T-cell (primary cell): ENCODE data around the gene CLCA2. TPM values are rescaled to one million over a fixed set of nuclear protein-coding genes. Genes with fewer than 3 reads are reported as not detected.

Experiments
- ATAC-seq, 4 experiments: fragments of 200-7000 bp in 3 of 4; fragments of 150-1000 bp in 1 of 4; cut with Tn5 transposase; replicated peaks in 1 of 4; 1 replicate in 3 of 4; 2 replicates in 1 of 4; pipeline ENCODE4 v1.10.0; 2021; ENCODE audit warnings: moderate library complexity in 3 of 4, mild to moderate bottlenecking in 2 of 4, moderate number of reproducible peaks in 1 of 4
- CTCF ChIA-PET, 2 donors: fragments of 300-600 bp; sonication (Branson Sonifier 250); formaldehyde crosslinking; loops; one replicate each; lab custom pipeline; 2022; ENCODE audit warnings: antibody characterized with exemption in 2 of 2; lab: Charles Lee
- POLR2A ChIA-PET, 2 donors: fragments of 300-600 bp; sonication (Branson Sonifier 250); formaldehyde crosslinking; loops; one replicate each; lab custom pipeline; 2022; ENCODE audit warnings: antibody characterized with exemption in 2 of 2; lab: Charles Lee
- DNase-seq, 35 experiments: peaks; one replicate each; pipeline versions ENCODE4 v3.0.0 to v3.0.0-alpha.2; 2013 to 2023
- H3K27ac ChIP-seq: one replicate; pipeline ENCODE4 v1.5.1; 2013; ENCODE audit warnings: low read length
- H3K27me3 ChIP-seq, 2 experiments: replicated peaks in 1 of 2; 1 replicate in 1 of 2; 2 replicates in 1 of 2; pipeline versions ENCODE4 v1.6.1 to v1.7.0; 2013; ENCODE audit warnings: low read length in 1 of 2, mixed read lengths in 1 of 2; ENCODE audit not compliant: control insufficient read depth in 2 of 2, insufficient read depth in 2 of 2; ENCODE audit errors: extremely low read depth in 1 of 2
- H3K36me3 ChIP-seq, 2 donors: 1 replicate in 1 of 2; 2 replicates in 1 of 2; pipeline versions ENCODE4 v1.6.1 to v1.7.0; 2013; ENCODE audit warnings: low read length in 1 of 2; ENCODE audit not compliant: control insufficient read depth in 2 of 2, insufficient read depth in 1 of 2; ENCODE audit errors: extremely low read depth in 1 of 2
- H3K4me1 ChIP-seq, 2 experiments: 1 replicate in 1 of 2; 2 replicates in 1 of 2; pipeline versions ENCODE4 v1.6.1 to v1.7.0; 2013; ENCODE audit warnings: low read length in 2 of 2, mixed read lengths in 1 of 2; ENCODE audit not compliant: insufficient read depth in 2 of 2, control insufficient read depth in 1 of 2; ENCODE audit errors: extremely low read depth in 1 of 2
- H3K4me3 ChIP-seq, 2 donors: 1 replicate in 1 of 2; 2 replicates in 1 of 2; pipeline versions ENCODE4 v1.5.1 to v1.7.0; 2013; ENCODE audit warnings: mild to moderate bottlenecking in 2 of 2, low read length in 1 of 2, moderate library complexity in 1 of 2; ENCODE audit not compliant: control insufficient read depth in 1 of 2; ENCODE audit errors: extremely low read depth in 1 of 2
- H3K9me3 ChIP-seq: 2 replicates; pipeline ENCODE4 v1.7.0; 2013
- H3K27ac Mint-ChIP-seq, 2 donors: one replicate each; pipeline ENCODE4 v1.8.0; 2020 to 2021; ENCODE audit warnings: mild to moderate bottlenecking in 2 of 2, mixed read lengths in 2 of 2
- H3K27me3 Mint-ChIP-seq, 2 donors: one replicate each; pipeline ENCODE4 v1.8.0; 2021 to 2022; ENCODE audit warnings: mixed read lengths in 2 of 2
- H3K36me3 Mint-ChIP-seq: one replicate; pipeline ENCODE4 v1.8.0; 2021; ENCODE audit warnings: mixed read lengths
- H3K4me1 Mint-ChIP-seq, 3 donors: one replicate each; pipeline ENCODE4 v1.8.0; 2020 to 2022; ENCODE audit warnings: mixed read lengths in 3 of 3, mild to moderate bottlenecking in 1 of 3
- H3K4me3 Mint-ChIP-seq, 3 donors: one replicate each; pipeline ENCODE4 v1.8.0; 2020 to 2022; ENCODE audit warnings: mild to moderate bottlenecking in 3 of 3, mixed read lengths in 3 of 3, moderate library complexity in 3 of 3
- H3K9me3 Mint-ChIP-seq, 3 donors: one replicate each; pipeline ENCODE4 v1.8.0; 2020 to 2022; ENCODE audit warnings: mixed read lengths in 3 of 3
- WGBS: methylation state at CpG from one replicate; pipeline ENCODE4 v1.1.5; 2013; ENCODE audit warnings: missing lambda C conversion rate; ENCODE audit not compliant: insufficient coverage; 5-methylcytosine and 5-hydroxymethylcytosine counted together
- total RNA-seq, 35 experiments: library from RNA in 6 of 35; stranded (reverse) in 6 of 35; fragments of 120-200 nt in 1 of 35; gene quantifications; one replicate each; pipeline versions ENCODE4 v1.2.1 to v1.2.4 and lab custom pipeline; 2013 to 2026

CLCA2 gene
- total RNA-seq, 5 donors from 2014 or later (not counting 1 experiment from before 2014, with no cell fraction given) = not detected

DNA sequence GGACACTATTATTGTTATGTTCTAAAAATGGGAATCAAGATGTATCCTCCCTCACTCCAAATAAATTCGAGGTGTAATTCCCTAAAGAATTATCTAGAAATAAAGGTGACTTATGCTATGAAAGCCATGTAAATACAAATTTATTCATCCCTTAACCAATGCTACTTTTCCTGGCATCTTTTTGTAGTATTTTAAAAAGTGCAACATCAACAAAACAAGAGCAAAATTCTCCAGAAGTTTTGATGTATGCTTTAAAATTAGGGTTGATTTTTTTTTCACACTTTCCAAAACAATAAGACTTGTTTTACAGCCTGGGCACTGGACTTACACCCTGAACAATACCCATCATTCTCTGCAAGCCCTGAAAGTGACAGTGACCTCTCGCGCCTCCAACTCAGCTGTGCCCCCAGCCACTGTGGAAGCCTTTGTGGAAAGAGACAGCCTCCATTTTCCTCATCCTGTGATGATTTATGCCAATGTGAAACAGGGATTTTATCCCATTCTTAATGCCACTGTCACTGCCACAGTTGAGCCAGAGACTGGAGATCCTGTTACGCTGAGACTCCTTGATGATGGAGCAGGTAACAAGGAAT is 23.3 kb downstream of the CLCA2 start:
- DNase-seq = no peak
- Mint-ChIP-seq H3K4me3 (no peak overlapping the region), H3K27ac (no peak overlapping the region), H3K9me3 (no peaks in the 10 kb centered on the region), H3K36me3 (no peaks in the 10 kb centered on the region), H3K4me1 (peaks cover 0 to 8% (median 0%) of the 10 kb centered on the region in 3 donors), H3K27me3 (no peaks in the 10 kb centered on the region)
- no peaks in the 10 kb centered on the region for H3K4me1 ChIP-seq
- POLR2A ChIA-PET = no interaction called here
- no peak for ATAC-seq
- no peaks in the 10 kb centered on the region for H3K9me3 ChIP-seq
- WGBS = no CpG with 5 or more reads among the region's 4 CpGs
- no peaks in the 10 kb centered on the region for H3K36me3 ChIP-seq
- no peak overlapping the region for H3K4me3 ChIP-seq
- no peak overlapping the region for H3K27ac ChIP-seq
- CTCF ChIA-PET = interaction anchor here (0.6 to 0.7 kb wide), 2 partner anchors 32 to 67 kb away, joined by 3 to 5 read pairs; no protein-coding TSS in a partner anchor
- H3K27me3 ChIP-seq = no peaks in the 10 kb centered on the region

DNA sequence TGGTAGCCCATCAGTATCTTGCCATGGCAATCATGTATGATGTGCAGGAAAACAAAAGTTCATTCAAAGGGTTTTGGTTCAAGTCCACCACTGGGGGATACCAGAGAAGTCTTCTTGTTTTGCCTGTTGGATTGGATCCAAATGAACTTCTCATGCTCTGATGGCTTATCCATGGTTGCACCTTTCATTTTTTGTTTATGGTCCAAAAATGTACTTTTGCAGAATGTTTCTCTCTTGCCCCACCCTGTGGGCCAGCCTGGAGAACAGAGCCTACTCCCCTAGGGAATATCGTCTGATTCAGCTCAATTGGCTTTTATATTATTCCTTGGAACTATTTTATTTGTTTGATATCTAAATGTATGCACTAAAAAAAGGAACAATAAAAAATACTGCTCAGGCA is 24.7 kb downstream of the CLCA2 start:
- Mint-ChIP-seq H3K4me1 (peaks cover 0 to 8% (median 0%) of the 10 kb centered on the region in 3 donors), H3K27me3 (peaks cover 0 to 1% of the 10 kb centered on the region in 2 donors), H3K9me3 (no peaks in the 10 kb centered on the region), H3K27ac (no peak overlapping the region), H3K36me3 (no peaks in the 10 kb centered on the region), H3K4me3 (no peak overlapping the region)
- H3K4me1 ChIP-seq = no peaks in the 10 kb centered on the region
- H3K27ac ChIP-seq = no peak overlapping the region
- no peaks in the 10 kb centered on the region for H3K27me3 ChIP-seq
- H3K9me3 ChIP-seq = no peaks in the 10 kb centered on the region
- ATAC-seq (no peak), DNase-seq (no peak)
- no peak overlapping the region for H3K4me3 ChIP-seq
- no peaks in the 10 kb centered on the region for H3K36me3 ChIP-seq
- ChIA-PET CTCF (no interaction called here), POLR2A (no interaction called here)
- WGBS = no CpG with 5 or more reads among the region's 1 CpG

DNA sequence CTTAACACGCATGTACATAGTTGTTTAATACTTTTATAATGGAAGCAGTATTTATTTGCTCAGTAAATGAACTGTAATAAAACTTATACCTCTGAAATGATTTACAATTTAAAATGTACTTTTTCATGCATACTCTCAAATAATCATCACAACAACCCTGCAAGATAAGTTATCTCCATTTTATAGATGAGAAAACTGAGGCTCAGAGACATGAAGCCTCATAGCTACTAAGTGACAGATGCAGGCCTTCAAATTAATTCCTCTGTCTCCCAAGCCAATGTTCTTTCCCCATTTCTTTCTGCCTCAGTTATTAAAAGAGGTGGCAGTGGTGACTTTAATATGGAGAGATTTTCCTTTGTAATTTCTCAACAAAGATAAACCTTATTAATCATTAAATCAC is 25.1 kb downstream of the CLCA2 start:
- ChIA-PET POLR2A (no interaction called here), CTCF (no interaction called here)
- no peak overlapping the region for H3K4me3 Mint-ChIP-seq
- H3K4me3 ChIP-seq = no peak overlapping the region
- no peaks in the 10 kb centered on the region for H3K27me3 ChIP-seq
- no peaks in the 10 kb centered on the region for H3K36me3 Mint-ChIP-seq
- no peaks in the 10 kb centered on the region for H3K9me3 Mint-ChIP-seq
- H3K36me3 ChIP-seq = no peaks in the 10 kb centered on the region
- peaks cover 0 to 1% of the 10 kb centered on the region in 2 donors for H3K27me3 Mint-ChIP-seq
- H3K4me1 ChIP-seq = no peaks in the 10 kb centered on the region
- ATAC-seq = no peak
- no peaks in the 10 kb centered on the region for H3K9me3 ChIP-seq
- H3K27ac Mint-ChIP-seq = no peak overlapping the region
- no peak overlapping the region for H3K27ac ChIP-seq
- peaks cover 0 to 6% (median 0%) of the 10 kb centered on the region in 3 donors for H3K4me1 Mint-ChIP-seq
- WGBS = no CpG with 5 or more reads among the region's 1 CpG
- DNase-seq = no peak

DNA sequence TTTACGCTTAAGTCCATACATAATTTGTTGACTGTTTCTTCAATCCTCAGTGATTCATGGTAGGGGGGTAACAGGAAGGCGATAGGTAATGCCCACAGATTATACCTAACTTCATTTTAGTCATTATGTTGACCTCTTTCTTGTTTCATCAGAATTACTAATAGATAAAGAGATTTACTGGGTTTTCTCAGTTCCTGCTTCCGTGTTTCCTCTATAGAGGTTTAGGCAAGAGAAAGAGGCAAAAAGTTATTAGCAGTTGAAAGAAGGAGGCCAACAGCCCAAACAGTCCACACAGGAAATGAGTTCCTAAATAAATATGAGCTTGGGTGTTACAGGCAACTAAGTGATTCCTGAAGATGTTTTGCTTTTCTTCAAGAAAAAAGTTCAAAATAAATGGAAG is 26.9 kb downstream of the CLCA2 start:
- Histone ChIP-seq H3K4me1 (no peaks in the 10 kb centered on the region), H3K36me3 (no peaks in the 10 kb centered on the region), H3K27ac (no peak overlapping the region), H3K9me3 (no peaks in the 10 kb centered on the region), H3K4me3 (no peak overlapping the region), H3K27me3 (no peaks in the 10 kb centered on the region)
- ATAC-seq (no peak), DNase-seq (no peak)
- no CpG with 5 or more reads among the region's 3 CpGs for WGBS
- POLR2A ChIA-PET = no interaction called here
- CTCF ChIA-PET = interaction anchor here in 1 of 2 donors (1.1 to 2.0 kb wide), 2 partner anchors 22 to 24 kb away, joined by 4 to 7 read pairs; no protein-coding TSS in a partner anchor
- Mint-ChIP-seq H3K4me3 (no peak overlapping the region), H3K4me1 (no peaks in the 10 kb centered on the region), H3K36me3 (no peaks in the 10 kb centered on the region), H3K27me3 (peaks cover 0 to 1% of the 10 kb centered on the region in 2 donors), H3K27ac (no peak overlapping the region), H3K9me3 (no peaks in the 10 kb centered on the region)

DNA sequence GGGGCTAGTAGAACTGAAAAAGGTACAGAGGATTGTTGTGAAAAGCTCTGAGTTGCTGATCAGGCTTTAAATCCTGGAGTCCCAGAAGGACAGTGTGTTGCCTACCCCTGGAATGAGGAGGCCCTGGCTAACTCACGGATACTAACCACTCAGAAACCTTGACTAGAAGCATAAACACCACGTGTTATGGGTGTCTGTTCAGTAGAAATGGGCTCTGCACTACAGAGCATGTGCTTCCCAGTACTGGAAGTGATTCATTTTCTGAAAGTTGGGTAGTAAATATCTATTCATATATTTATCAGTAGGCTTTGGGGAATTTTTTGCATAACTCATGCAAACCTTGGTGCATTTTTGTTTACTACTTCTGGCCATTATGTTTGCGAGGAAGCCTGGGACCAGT is 29.7 kb downstream of the CLCA2 start:
- Mint-ChIP-seq H3K4me1 (no peaks in the 10 kb centered on the region), H3K9me3 (no peaks in the 10 kb centered on the region), H3K27me3 (peaks cover 4% of the 10 kb centered on the region in 2 donors), H3K4me3 (no peak overlapping the region), H3K27ac (no peak overlapping the region), H3K36me3 (no peaks in the 10 kb centered on the region)
- 100% methylated on average over 1 of the region's 3 CpGs for WGBS
- no peaks in the 10 kb centered on the region for H3K27me3 ChIP-seq
- DNase-seq (no peak), ATAC-seq (no peak)
- POLR2A ChIA-PET = no interaction called here
- no peaks in the 10 kb centered on the region for H3K36me3 ChIP-seq
- no peaks in the 10 kb centered on the region for H3K4me1 ChIP-seq
- H3K27ac ChIP-seq = no peak overlapping the region
- H3K4me3 ChIP-seq = no peak overlapping the region
- CTCF ChIA-PET = no interaction called here
- H3K9me3 ChIP-seq = no peaks in the 10 kb centered on the region

DNA sequence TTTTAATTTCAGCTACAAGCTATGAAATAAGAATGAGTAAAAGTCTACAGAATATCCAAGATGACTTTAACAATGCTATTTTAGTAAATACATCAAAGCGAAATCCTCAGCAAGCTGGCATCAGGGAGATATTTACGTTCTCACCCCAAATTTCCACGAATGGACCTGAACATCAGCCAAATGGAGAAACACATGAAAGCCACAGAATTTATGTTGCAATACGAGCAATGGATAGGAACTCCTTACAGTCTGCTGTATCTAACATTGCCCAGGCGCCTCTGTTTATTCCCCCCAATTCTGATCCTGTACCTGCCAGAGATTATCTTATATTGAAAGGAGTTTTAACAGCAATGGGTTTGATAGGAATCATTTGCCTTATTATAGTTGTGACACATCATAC is 31.1 kb downstream of the CLCA2 start:
- 60% methylated on average over 1 of the region's 5 CpGs for WGBS
- H3K27ac ChIP-seq = no peak overlapping the region
- H3K9me3 ChIP-seq = no peaks in the 10 kb centered on the region
- H3K4me3 ChIP-seq = no peak overlapping the region
- Mint-ChIP-seq H3K27me3 (peaks cover 4% of the 10 kb centered on the region in 2 donors), H3K4me1 (no peaks in the 10 kb centered on the region), H3K27ac (no peak overlapping the region), H3K36me3 (no peaks in the 10 kb centered on the region), H3K4me3 (no peak overlapping the region), H3K9me3 (no peaks in the 10 kb centered on the region)
- no peak for DNase-seq
- H3K36me3 ChIP-seq = no peaks in the 10 kb centered on the region
- ChIA-PET POLR2A (interaction anchor here in 1 of 2 donors (0.7 kb wide), 1 partner anchor 371 kb away, joined by 5 read pairs; no protein-coding TSS in a partner anchor), CTCF (interaction anchor here in 1 of 2 donors (0.6 kb wide), 1 partner anchor 263 kb away, joined by 3 read pairs; no protein-coding TSS in a partner anchor)
- no peak for ATAC-seq
- H3K27me3 ChIP-seq = no peaks in the 10 kb centered on the region
- no peaks in the 10 kb centered on the region for H3K4me1 ChIP-seq
